Prostate gland (tissue), 2 donors: ENCODE data around the gene C13orf46. TPM values are rescaled to one million over a fixed set of nuclear protein-coding genes. Genes with fewer than 3 reads are reported as not detected.

Experiments used
- DNase-seq: peaks from one replicate; pipeline ENCODE4 v3.0.0-alpha.2; 2019; ENCODE audit warnings: low spot score
- H3K27ac ChIP-seq, 2 donors: fragments of 200-600 bp; sonication (generic); 2 replicates each; pipeline ENCODE4 v1.5.1; 2017 to 2019
- H3K27me3 ChIP-seq: fragments of 200-600 bp; sonication (generic); replicated peaks from 2 replicates; pipeline ENCODE4 v1.5.1; 2019; ENCODE audit not compliant: insufficient read depth
- H3K36me3 ChIP-seq, 2 donors: fragments of 200-600 bp; sonication (generic); 1 replicate in 1 of 2; 2 replicates in 1 of 2; pipeline versions ENCODE4 v1.5.1 to v1.8.1; 2017 to 2019
- H3K4me1 ChIP-seq: fragments of 200-600 bp; sonication (generic); replicated peaks from 2 replicates; pipeline ENCODE4 v1.5.1; 2019
- H3K4me3 ChIP-seq, 2 donors: fragments of 200-600 bp; sonication (generic); 2 replicates each; pipeline ENCODE4 v1.5.1; 2017 to 2019
- H3K9me3 ChIP-seq: fragments of 200-600 bp; sonication (generic); 2 replicates; pipeline ENCODE4 v1.5.1; 2017
- CTCF ChIP-seq, 4 experiments: fragments of 200-600 bp in 2 of 4; fragments of 450-650 bp in 2 of 4; sonication (generic) in 2 of 4; IDR thresholded peaks; 1 replicate in 3 of 4; 2 replicates in 1 of 4; pipeline ENCODE4 v1.5.1; 2016 to 2019; ENCODE audit warnings: antibody characterized with exemption in 4 of 4, mild to moderate bottlenecking in 2 of 4, moderate library complexity in 2 of 4
- POLR2A ChIP-seq: fragments of 450-650 bp; IDR thresholded peaks from one replicate; pipeline ENCODE4 v1.6.1; 2016; ENCODE audit warnings: antibody characterized with exemption, mild to moderate bottlenecking
- POLR2AphosphoS5 ChIP-seq: sonication (generic); formaldehyde crosslinking; IDR thresholded peaks from one replicate; pipeline ENCODE4 v1.6.1; 2017; ENCODE audit warnings: antibody characterized with exemption
- WGBS: methylation state at CpG from one replicate; pipeline ENCODE4 v1.1.5; 2018; 5-methylcytosine and 5-hydroxymethylcytosine counted together
- intact Hi-C: fragments of 100-400 bp; cut with DNase I; formaldehyde crosslinking; loops from one replicate; pipeline ENCODE4 v1.14.2; 2022
- total RNA-seq, 2 donors: library from RNA; depleted of rRNA; stranded (reverse); fragments of >200 nt; gene quantifications; one replicate each; pipeline ENCODE4 v1.1.0, GENCODE V29; 2016

The C13orf46 gene
- total RNA-seq, 2 donors from 2014 or later, result 8.0 to 9.9 TPM

GRCh38 chr13:113912596-113912995 lies 61.3 kb downstream of the C13orf46 start:
- no peaks in the 10 kb centered on the region for H3K36me3 ChIP-seq
- H3K27ac ChIP-seq, result no peak overlapping the region
- H3K4me3 ChIP-seq, result no peak overlapping the region
- intact Hi-C loops, result no loop called here
- no peaks in the 10 kb centered on the region for H3K27me3 ChIP-seq
- H3K9me3 ChIP-seq, result no peaks in the 10 kb centered on the region
- 79% methylated on average over 3 of the region's 3 CpGs for WGBS
- no peak for DNase-seq
- no peaks in the 10 kb centered on the region for H3K4me1 ChIP-seq
- TF ChIP-seq POLR2AphosphoS5 (no peak), CTCF (IDR thresholded peaks at IDR 0.05) (no peak), POLR2A (no peak)

- intact Hi-C loops, result loop anchor here (5.0 kb wide), 1 partner anchor 71 kb away; no protein-coding TSS in a partner anchor
- H3K4me3 ChIP-seq, result no peak overlapping the region
- TF ChIP-seq POLR2A (no peak), POLR2AphosphoS5 (peak; percentile 35), CTCF (IDR thresholded peaks at IDR 0.05) (no peak)
- 34% methylated on average over 17 of the region's 17 CpGs for WGBS
- H3K4me1 ChIP-seq, result no peaks in the 10 kb centered on the region
- no peaks in the 10 kb centered on the region for H3K36me3 ChIP-seq
- H3K27ac ChIP-seq, result no peak overlapping the region
- no peaks in the 10 kb centered on the region for H3K27me3 ChIP-seq
- no peak for DNase-seq
- H3K9me3 ChIP-seq, result no peaks in the 10 kb centered on the region
Measured at GRCh38 chr13:113907635-113908617, 66.0 kb downstream of the C13orf46 start.

DNA sequence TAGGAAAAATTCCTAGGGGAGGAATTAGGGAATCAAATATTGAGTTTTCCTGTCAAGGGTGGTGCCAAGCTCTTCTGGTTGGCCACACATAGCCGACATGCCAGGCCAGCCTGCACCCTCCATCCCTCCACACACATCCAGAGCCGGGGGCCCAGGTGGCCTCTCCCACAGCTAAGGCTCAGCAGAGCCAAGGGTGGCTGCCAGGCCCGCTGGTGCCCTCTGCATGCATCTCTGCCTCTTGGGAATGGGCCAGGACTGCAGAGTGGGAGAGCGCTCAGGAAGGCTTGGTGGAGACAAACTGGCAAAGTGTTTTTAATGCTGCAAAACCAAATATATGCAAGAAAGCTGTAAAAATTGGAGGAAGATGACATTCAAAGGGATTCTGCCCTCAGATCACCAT lies 67.3 kb downstream of the C13orf46 start:
- H3K9me3 ChIP-seq, result no peaks in the 10 kb centered on the region
- TF ChIP-seq CTCF (IDR thresholded peaks at IDR 0.05), result no peak
- no peak for TF ChIP-seq POLR2AphosphoS5
- TF ChIP-seq POLR2A, result no peak
- H3K4me3 ChIP-seq, result no peak overlapping the region
- no peaks in the 10 kb centered on the region for H3K4me1 ChIP-seq
- no peaks in the 10 kb centered on the region for H3K36me3 ChIP-seq
- H3K27me3 ChIP-seq, result no peaks in the 10 kb centered on the region
- no peak for DNase-seq
- intact Hi-C loops, result loop anchor here (5.0 kb wide), 1 partner anchor 69 kb away; no protein-coding TSS in a partner anchor
- H3K27ac ChIP-seq, result no peak overlapping the region
- WGBS, result 57% methylated on average over 4 of the region's 4 CpGs

DNA sequence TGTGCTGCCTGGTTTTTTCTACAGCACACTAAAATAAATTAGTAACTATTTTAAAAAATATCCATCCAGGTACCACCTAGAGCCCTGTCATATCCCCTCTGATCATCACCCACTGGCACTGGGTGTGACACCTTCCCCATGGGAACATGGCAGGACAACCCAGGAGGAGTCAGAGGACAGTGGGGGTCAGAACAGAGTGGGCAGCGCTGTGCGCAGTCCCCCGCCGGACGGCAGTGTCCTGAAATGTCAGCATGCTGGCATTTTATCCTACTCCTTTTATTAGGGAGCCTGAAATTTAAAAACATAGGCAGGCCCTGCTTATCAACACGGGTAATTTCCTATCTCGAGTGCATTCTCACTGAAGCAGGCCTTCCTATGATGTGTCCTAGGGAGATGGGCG lies 67.9 kb downstream of the C13orf46 start:
- Histone ChIP-seq H3K9me3 (no peaks in the 10 kb centered on the region), H3K36me3 (no peaks in the 10 kb centered on the region), H3K4me1 (no peaks in the 10 kb centered on the region), H3K27ac (no peak overlapping the region), H3K4me3 (no peak overlapping the region), H3K27me3 (no peaks in the 10 kb centered on the region)
- 85% methylated on average over 8 of the region's 8 CpGs for WGBS
- TF ChIP-seq CTCF (IDR thresholded peaks at IDR 0.05) (no peak), POLR2AphosphoS5 (no peak), POLR2A (no peak)
- intact Hi-C loops, result loop anchor here (2.0 to 5.0 kb wide), 2 partner anchors 69 to 89 kb away; no protein-coding TSS in a partner anchor
- no peak for DNase-seq
